Keratinocyte (primary cell): ENCODE measurements around the gene CD34. TPM values are rescaled to one million over a fixed set of nuclear protein-coding genes. Genes with fewer than 3 reads are reported as not detected.

Source experiments
- DNase-seq: peaks from one replicate; pipeline ENCODE4 v3.0.0-alpha.2; 2011; ENCODE audit warnings: low read depth, missing footprints, low spot score
- FAIRE-seq: peaks from 2 replicates; lab custom pipeline; 2011; peaks lifted over from hg19 to GRCh38; lab: Jason Lieb, UNC
- H2AFZ ChIP-seq: 2 replicates; pipeline ENCODE4 v1.6.0; 2012; ENCODE audit warnings: low read length, control low read depth, inconsistent platforms; ENCODE audit not compliant: control insufficient read depth
- H3K27ac ChIP-seq: 2 replicates; pipeline ENCODE4 v1.5.1; 2011; ENCODE audit warnings: low read length; ENCODE audit not compliant: control insufficient read depth, insufficient read depth
- H3K27me3 ChIP-seq: 3 replicates; pipeline ENCODE4 v1.6.0; 2011; ENCODE audit warnings: low read length; ENCODE audit not compliant: control insufficient read depth, insufficient read depth; ENCODE audit errors: extremely low read depth
- H3K36me3 ChIP-seq, 2 experiments: 2 replicates in 1 of 2; 3 replicates in 1 of 2; pipeline ENCODE4 v1.5.1; 2011; ENCODE audit warnings: low read length in 2 of 2, mild to moderate bottlenecking in 1 of 2; ENCODE audit not compliant: control insufficient read depth in 2 of 2, insufficient read depth in 2 of 2; ENCODE audit errors: extremely low read depth in 1 of 2
- H3K4me1 ChIP-seq: 3 replicates; pipeline ENCODE4 v1.5.1; 2011; ENCODE audit warnings: low read length; ENCODE audit not compliant: control insufficient read depth, insufficient read depth; ENCODE audit errors: extremely low read depth
- H3K4me2 ChIP-seq: 3 replicates; pipeline ENCODE4 v1.6.0; 2011; ENCODE audit warnings: low read depth, low read length; ENCODE audit not compliant: control insufficient read depth, insufficient read depth; ENCODE audit errors: extremely low read depth
- H3K4me3 ChIP-seq, 3 experiments: fragments of 200-600 bp in 1 of 3; sonication (generic) in 1 of 3; 2 replicates in 2 of 3; 3 replicates in 1 of 3; pipeline ENCODE4 v1.5.1; 2011 to 2016; ENCODE audit warnings: low read length in 3 of 3, mild to moderate bottlenecking in 3 of 3, control low read depth in 2 of 3, inconsistent platforms in 1 of 3, low read depth in 1 of 3, mixed read lengths in 1 of 3, mixed run types in 1 of 3, moderate library complexity in 1 of 3; ENCODE audit not compliant: control insufficient read depth in 2 of 3, insufficient read depth in 2 of 3; ENCODE audit errors: extremely low read depth in 1 of 3
- H3K79me2 ChIP-seq: 2 replicates; pipeline ENCODE4 v1.6.0; 2012; ENCODE audit warnings: low read length; ENCODE audit not compliant: control insufficient read depth, insufficient read depth
- H3K9ac ChIP-seq: 3 replicates; pipeline ENCODE4 v1.6.0; 2011; ENCODE audit warnings: low read length; ENCODE audit not compliant: control insufficient read depth, insufficient read depth; ENCODE audit errors: extremely low read depth
- H3K9me1 ChIP-seq: 3 replicates; pipeline ENCODE4 v1.6.0; 2011; ENCODE audit warnings: low read length; ENCODE audit not compliant: control insufficient read depth, insufficient read depth; ENCODE audit errors: extremely low read depth
- H3K9me3 ChIP-seq: 2 replicates; pipeline ENCODE4 v1.5.1; 2012; ENCODE audit warnings: low read depth, low read length; ENCODE audit not compliant: control insufficient read depth
- H4K20me1 ChIP-seq: 3 replicates; pipeline ENCODE4 v1.6.0; 2011; ENCODE audit warnings: low read length; ENCODE audit not compliant: control insufficient read depth, insufficient read depth; ENCODE audit errors: extremely low read depth
- EZH2 ChIP-seq: IDR thresholded peaks from one replicate; pipeline ENCODE4 v1.6.1; 2012; ENCODE audit warnings: inconsistent platforms, mild to moderate bottlenecking, low read length, moderate library complexity
- dilution Hi-C: fragments of 300-500 bp; cut with MboI; formaldehyde crosslinking; loops from one replicate; pipeline ENCODE4 v1.7.0; 2020; ENCODE audit warnings: low sequenced_read_pairs; ENCODE audit not compliant: extremely low pct_ligation_motif_present
- polyA plus RNA-seq, 5 experiments: library from polyadenylated mRNA; depleted of rRNA in 3 of 5; stranded (reverse) in 3 of 5; stranded (forward) in 1 of 5; unstranded in 1 of 5; fragments of >200 nt; gene quantifications; 1 replicate in 1 of 5; 2 replicates in 3 of 5; 3 replicates in 1 of 5; pipeline versions ENCODE4 v1.2.1 to v1.2.3, GENCODE V29; 2011 to 2012; ENCODE audit warnings: missing spikeins in 2 of 5, low read depth in 1 of 5, low replicate concordance in 1 of 5
- TF ChIP-seq, protein P1 (sequence below), 3 experiments: IDR thresholded peaks in 1 of 3; conservative IDR thresholded peaks in 1 of 3; optimal IDR thresholded peaks in 1 of 3; 2 replicates in 2 of 3; 3 replicates in 1 of 3; pipeline versions ENCODE3 to v1.5.1; 2011; ENCODE audit warnings: low read length in 3 of 3, mild to moderate bottlenecking in 3 of 3, moderate library complexity in 2 of 3, control low read depth in 1 of 3, inconsistent platforms in 1 of 3; ENCODE audit not compliant: insufficient read depth in 2 of 3; ENCODE audit errors: extremely low read depth in 1 of 3

The CD34 gene
- polyA plus RNA-seq, 1 donor (not counting 4 experiments of a cell fraction or from before 2014, with no cell fraction given): 0.03 TPM

DNA sequence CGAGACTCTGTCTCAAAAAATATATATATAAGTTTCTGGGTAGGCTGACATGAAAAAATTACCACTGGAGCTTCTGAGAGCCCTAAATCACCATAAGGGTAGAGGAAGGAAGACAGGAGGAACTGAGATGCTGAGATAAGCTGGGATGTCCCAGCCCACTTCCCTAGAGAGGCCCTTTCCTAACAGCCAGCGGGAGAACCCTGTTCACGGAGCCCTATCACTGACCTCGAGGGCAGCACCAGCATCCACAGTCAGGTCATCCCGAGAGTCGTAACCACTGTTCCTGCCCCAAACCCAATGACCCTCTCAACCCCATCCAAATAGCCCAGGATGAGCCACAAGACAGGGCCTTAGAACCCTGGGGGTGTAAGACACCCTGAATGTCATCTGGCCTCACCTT lies 77.5 kb downstream of the CD34 start:
- H3K36me3 ChIP-seq: peaks cover 14 to 16% of the 10 kb centered on the region in 2 experiments
- FAIRE-seq: no peak

DNA sequence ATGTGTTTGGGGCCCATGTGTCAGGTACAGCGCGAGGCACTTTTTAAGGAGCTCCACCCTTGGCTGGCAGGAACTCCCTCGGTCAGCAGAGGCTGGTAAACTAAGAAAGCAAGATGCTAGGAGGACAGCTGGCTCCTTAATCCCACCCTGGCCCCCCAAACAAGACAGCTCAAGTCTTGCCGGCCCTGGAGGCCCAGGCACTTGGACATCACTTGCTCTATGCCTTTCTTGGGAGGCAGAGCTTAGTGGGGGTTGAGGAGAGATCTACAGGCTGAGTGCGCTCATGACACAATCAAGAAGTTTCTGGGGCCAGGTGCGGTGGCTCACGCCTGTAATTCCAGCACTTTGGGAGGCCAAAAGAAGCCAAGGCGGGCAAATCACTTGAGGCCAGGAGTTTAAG lies 78.1 kb downstream of the CD34 start:
- H3K27ac ChIP-seq: peak overlapping the region; percentile 68
- peaks cover 34% of the 10 kb centered on the region for H3K4me1 ChIP-seq
- no peaks in the 10 kb centered on the region for H3K9me1 ChIP-seq
- H3K4me3 ChIP-seq: peak overlapping the region in 1 of 3 experiments; percentile 22
- H2AFZ ChIP-seq: no peak overlapping the region
- FAIRE-seq: no peak
- no peaks in the 10 kb centered on the region for H3K9me3 ChIP-seq
- TF ChIP-seq, protein P1, sequence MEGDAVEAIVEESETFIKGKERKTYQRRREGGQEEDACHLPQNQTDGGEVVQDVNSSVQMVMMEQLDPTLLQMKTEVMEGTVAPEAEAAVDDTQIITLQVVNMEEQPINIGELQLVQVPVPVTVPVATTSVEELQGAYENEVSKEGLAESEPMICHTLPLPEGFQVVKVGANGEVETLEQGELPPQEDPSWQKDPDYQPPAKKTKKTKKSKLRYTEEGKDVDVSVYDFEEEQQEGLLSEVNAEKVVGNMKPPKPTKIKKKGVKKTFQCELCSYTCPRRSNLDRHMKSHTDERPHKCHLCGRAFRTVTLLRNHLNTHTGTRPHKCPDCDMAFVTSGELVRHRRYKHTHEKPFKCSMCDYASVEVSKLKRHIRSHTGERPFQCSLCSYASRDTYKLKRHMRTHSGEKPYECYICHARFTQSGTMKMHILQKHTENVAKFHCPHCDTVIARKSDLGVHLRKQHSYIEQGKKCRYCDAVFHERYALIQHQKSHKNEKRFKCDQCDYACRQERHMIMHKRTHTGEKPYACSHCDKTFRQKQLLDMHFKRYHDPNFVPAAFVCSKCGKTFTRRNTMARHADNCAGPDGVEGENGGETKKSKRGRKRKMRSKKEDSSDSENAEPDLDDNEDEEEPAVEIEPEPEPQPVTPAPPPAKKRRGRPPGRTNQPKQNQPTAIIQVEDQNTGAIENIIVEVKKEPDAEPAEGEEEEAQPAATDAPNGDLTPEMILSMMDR (optimal IDR thresholded peaks at IDR 0.05 in 1 of 3, IDR thresholded peaks at IDR 0.05 in 1 of 3, conservative IDR thresholded peaks at IDR 0.05 in 1 of 3; ENCODE audit: extremely low read depth in 1 of 3, insufficient read depth in 2 of 3, low read length in 3 of 3): no peak
- TF ChIP-seq EZH2: no peak
- H4K20me1 ChIP-seq: no peaks in the 10 kb centered on the region
- H3K9ac ChIP-seq: peak overlapping the region; percentile 58
- no peaks in the 10 kb centered on the region for H3K27me3 ChIP-seq
- peaks cover 85% of the 10 kb centered on the region for H3K79me2 ChIP-seq
- no peak for DNase-seq
- peak overlapping the region; percentile 63 for H3K4me2 ChIP-seq
- dilution Hi-C loops: no loop called here
- peaks cover 14 to 16% of the 10 kb centered on the region in 2 experiments for H3K36me3 ChIP-seq

More for the DNA sequence above, 77.5 kb downstream of the CD34 start:
- Histone ChIP-seq H3K4me1 (peaks cover 39% of the 10 kb centered on the region), H3K4me2 (no peak overlapping the region), H3K27ac (no peak overlapping the region), H3K79me2 (peaks cover 86% of the 10 kb centered on the region), H3K9ac (no peak overlapping the region), H3K9me3 (no peaks in the 10 kb centered on the region), H3K27me3 (no peaks in the 10 kb centered on the region), H3K9me1 (no peaks in the 10 kb centered on the region), H3K4me3 (no peak overlapping the region), H2AFZ (no peak overlapping the region), H4K20me1 (no peaks in the 10 kb centered on the region)
- no peak for TF ChIP-seq EZH2
- no peak for DNase-seq
- dilution Hi-C loops: no loop called here
